GM12891 (cell line): ENCODE data around the gene DENND1A.

Experiments
- POLR2A ChIP-seq: IDR thresholded peaks from 2 replicates; pipeline ENCODE4 v1.6.1; 2011; ENCODE audit warnings: low read depth, low read length, control low read depth
- POLR2AphosphoS5 ChIP-seq: IDR thresholded peaks from 2 replicates; pipeline ENCODE4 v1.6.1; 2011; ENCODE audit warnings: low read depth, low read length, control low read depth
- POU2F2 ChIP-seq: IDR thresholded peaks from 2 replicates; pipeline ENCODE4 v1.6.1; 2011; ENCODE audit warnings: low read depth, mild to moderate bottlenecking, control low read depth, low read length, moderate library complexity
- TAF1 ChIP-seq: IDR thresholded peaks from 2 replicates; pipeline ENCODE4 v1.6.1; 2011; ENCODE audit warnings: low read depth, low read length, control low read depth

- TF ChIP-seq POLR2AphosphoS5 (no peak), POLR2A (no peak), TAF1 (no peak), POU2F2 (no peak)
Observed at GRCh38 chr9:123865226-123866000, 64.5 kb downstream of the DENND1A start.
